ENCODE data around the gene COL18A1. TPM values are rescaled to one million over a fixed set of nuclear protein-coding genes. Genes with fewer than 3 reads are reported as not detected.

The COL18A1 gene
- total RNA-seq, 3 donors from 2014 or later (not counting 1 experiment from before 2014, with no cell fraction given) = 12.3 to 22.3 (median 12.7) TPM

DNA sequence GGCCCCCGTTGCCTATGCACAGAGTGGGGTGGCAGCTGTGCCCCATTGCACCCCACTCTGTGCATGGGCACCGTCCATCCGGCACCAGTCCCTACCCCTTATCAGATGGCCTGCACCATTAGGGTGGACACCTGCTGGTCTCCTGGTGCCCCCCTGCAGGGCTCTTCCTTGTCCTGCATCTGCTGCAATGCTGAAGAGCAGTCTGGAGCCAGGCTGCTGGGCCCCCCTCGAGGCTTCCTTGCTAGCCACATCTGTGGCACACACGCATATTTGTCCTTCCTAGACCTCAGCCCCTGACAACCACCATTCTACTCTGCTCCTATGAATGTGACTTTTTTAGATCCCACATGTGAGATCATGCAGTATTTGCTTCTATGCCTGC, 56.4 kb downstream of the COL18A1 start:
- 82% methylated on average over 5 of the region's 5 CpGs for WGBS (ENCODE audit: insufficient coverage)
- Mint-ChIP-seq H3K4me1 (no peaks in the 10 kb centered on the region), H3K4me3 (no peak overlapping the region), H3K9me3 (no peaks in the 10 kb centered on the region), H3K27me3 (ENCODE audit: low read depth in 2 of 2) (peaks cover 3 to 11% of the 10 kb centered on the region in 2 donors), H3K27ac (no peak overlapping the region), H3K36me3 (no peaks in the 10 kb centered on the region)
- TF ChIP-seq, protein P1, sequence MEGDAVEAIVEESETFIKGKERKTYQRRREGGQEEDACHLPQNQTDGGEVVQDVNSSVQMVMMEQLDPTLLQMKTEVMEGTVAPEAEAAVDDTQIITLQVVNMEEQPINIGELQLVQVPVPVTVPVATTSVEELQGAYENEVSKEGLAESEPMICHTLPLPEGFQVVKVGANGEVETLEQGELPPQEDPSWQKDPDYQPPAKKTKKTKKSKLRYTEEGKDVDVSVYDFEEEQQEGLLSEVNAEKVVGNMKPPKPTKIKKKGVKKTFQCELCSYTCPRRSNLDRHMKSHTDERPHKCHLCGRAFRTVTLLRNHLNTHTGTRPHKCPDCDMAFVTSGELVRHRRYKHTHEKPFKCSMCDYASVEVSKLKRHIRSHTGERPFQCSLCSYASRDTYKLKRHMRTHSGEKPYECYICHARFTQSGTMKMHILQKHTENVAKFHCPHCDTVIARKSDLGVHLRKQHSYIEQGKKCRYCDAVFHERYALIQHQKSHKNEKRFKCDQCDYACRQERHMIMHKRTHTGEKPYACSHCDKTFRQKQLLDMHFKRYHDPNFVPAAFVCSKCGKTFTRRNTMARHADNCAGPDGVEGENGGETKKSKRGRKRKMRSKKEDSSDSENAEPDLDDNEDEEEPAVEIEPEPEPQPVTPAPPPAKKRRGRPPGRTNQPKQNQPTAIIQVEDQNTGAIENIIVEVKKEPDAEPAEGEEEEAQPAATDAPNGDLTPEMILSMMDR (IDR thresholded peaks at IDR 0.05) = no peak
- intact Hi-C loops (cut with micrococcal nuclease) = no loop called here
- Histone ChIP-seq H3K4me3 (ENCODE audit: low read length) (no peak overlapping the region), H3K4me1 (ENCODE audit: control insufficient read depth, insufficient read depth, low read length) (no peaks in the 10 kb centered on the region), H3K36me3 (ENCODE audit: control insufficient read depth, insufficient read depth, low read length) (no peaks in the 10 kb centered on the region), H3K9me3 (ENCODE audit: control insufficient read depth, insufficient read depth, low read length) (no peaks in the 10 kb centered on the region), H3K27me3 (ENCODE audit: control insufficient read depth, insufficient read depth, low read length) (no peaks in the 10 kb centered on the region), H3K27ac (ENCODE audit: low read length) (no peak overlapping the region)
- DNase-seq (no peak), ATAC-seq (no peak)

DNA sequence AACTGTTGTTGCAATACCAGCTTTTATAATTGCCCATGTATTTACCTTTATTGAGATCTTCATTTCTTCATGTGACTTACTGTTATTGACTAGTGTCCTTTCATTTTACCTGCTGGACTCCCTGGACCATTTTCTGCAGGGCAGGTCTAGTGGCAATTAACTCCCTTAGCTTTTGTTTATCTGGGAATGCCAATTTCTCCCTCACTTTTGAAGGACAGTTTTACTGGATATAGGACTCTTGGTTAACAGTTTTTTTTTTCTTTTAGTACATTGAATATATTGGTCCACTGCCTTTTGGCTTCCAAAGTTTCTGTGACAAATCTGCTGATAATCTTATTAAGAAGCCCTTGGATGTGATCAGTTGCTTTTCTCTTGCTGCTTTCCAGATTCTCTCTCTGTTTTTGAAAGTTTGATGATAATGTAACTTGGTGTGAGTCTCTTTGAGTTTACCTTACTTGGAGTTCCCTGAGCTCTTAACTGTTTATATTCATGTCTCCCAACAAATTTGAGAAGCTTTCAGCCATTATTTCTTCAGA, 56.9 kb downstream of the COL18A1 start:
- Histone ChIP-seq H3K27me3 (ENCODE audit: control insufficient read depth, insufficient read depth, low read length) (no peaks in the 10 kb centered on the region), H3K27ac (ENCODE audit: low read length) (no peak overlapping the region), H3K9me3 (ENCODE audit: control insufficient read depth, insufficient read depth, low read length) (no peaks in the 10 kb centered on the region), H3K36me3 (ENCODE audit: control insufficient read depth, insufficient read depth, low read length) (no peaks in the 10 kb centered on the region), H3K4me3 (ENCODE audit: low read length) (no peak overlapping the region), H3K4me1 (ENCODE audit: control insufficient read depth, insufficient read depth, low read length) (no peaks in the 10 kb centered on the region)
- Mint-ChIP-seq H3K36me3 (no peaks in the 10 kb centered on the region), H3K9me3 (no peaks in the 10 kb centered on the region), H3K4me1 (no peaks in the 10 kb centered on the region), H3K4me3 (no peak overlapping the region), H3K27me3 (ENCODE audit: low read depth in 2 of 2) (peaks cover 3 to 11% of the 10 kb centered on the region in 2 donors), H3K27ac (no peak overlapping the region)
- DNase-seq (no peak), ATAC-seq (no peak)
- TF ChIP-seq, protein P1 (IDR thresholded peaks at IDR 0.05) = no peak
- intact Hi-C loops (cut with micrococcal nuclease) = no loop called here

DNA sequence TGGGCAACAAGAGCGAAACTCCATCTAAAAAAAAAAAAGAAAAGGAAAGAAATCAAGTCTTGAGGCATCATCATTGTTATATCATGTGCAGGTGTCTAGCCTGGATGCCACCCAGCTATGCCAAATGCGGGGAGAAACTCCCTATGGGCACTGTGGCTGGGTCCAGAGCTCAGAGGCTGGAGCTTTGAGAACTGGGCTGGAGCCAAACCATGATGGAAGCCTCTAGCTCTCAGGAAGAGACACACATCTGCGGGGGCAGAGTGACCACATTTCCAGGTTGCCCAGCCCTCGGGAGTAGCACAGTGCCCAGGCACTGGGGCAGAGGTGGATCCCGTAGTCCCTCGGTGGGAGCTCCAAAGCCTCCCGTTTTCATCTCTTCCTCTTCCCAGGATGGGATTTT, 58.9 kb downstream of the COL18A1 start:
- Mint-ChIP-seq H3K4me1 (no peaks in the 10 kb centered on the region), H3K4me3 (no peak overlapping the region), H3K27me3 (ENCODE audit: low read depth in 2 of 2) (peaks cover 3 to 11% of the 10 kb centered on the region in 2 donors), H3K27ac (no peak overlapping the region), H3K36me3 (no peaks in the 10 kb centered on the region), H3K9me3 (no peaks in the 10 kb centered on the region)
- Histone ChIP-seq H3K27me3 (ENCODE audit: control insufficient read depth, insufficient read depth, low read length) (no peaks in the 10 kb centered on the region), H3K36me3 (ENCODE audit: control insufficient read depth, insufficient read depth, low read length) (no peaks in the 10 kb centered on the region), H3K4me1 (ENCODE audit: control insufficient read depth, insufficient read depth, low read length) (no peaks in the 10 kb centered on the region), H3K27ac (ENCODE audit: low read length) (no peak overlapping the region), H3K4me3 (ENCODE audit: low read length) (no peak overlapping the region), H3K9me3 (ENCODE audit: control insufficient read depth, insufficient read depth, low read length) (no peaks in the 10 kb centered on the region)
- TF ChIP-seq, protein P1 (IDR thresholded peaks at IDR 0.05) = no peak
- no peak for DNase-seq
- WGBS (ENCODE audit: insufficient coverage) = 85% methylated on average over 4 of the region's 7 CpGs
- intact Hi-C loops (cut with micrococcal nuclease) = no loop called here
- no peak for ATAC-seq

DNA sequence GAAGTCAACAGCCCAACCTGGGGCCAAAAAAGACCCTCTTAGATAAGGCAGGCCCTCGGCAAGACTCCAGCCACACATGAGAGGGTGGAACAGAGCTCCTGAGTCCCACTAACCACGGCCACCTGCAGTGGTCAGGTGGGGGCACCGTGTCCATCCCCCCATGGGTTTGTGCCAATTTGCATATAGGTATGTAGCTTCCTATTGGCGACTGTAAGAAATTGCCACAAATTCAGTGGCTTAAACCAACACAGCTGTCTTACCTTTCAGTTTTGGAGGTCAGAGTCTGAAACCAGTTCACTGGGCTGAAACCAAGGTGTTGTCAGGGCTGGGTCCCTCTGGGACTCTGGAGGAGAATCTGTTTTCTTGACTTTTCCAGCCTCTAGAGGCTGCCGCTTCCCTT, 59.3 kb downstream of the COL18A1 start:
- no peaks in the 10 kb centered on the region for H3K36me3 ChIP-seq (ENCODE audit: control insufficient read depth, insufficient read depth, low read length)
- no peak for ATAC-seq
- intact Hi-C loops (cut with micrococcal nuclease) = no loop called here
- no peaks in the 10 kb centered on the region for H3K27me3 ChIP-seq (ENCODE audit: control insufficient read depth, insufficient read depth, low read length)
- TF ChIP-seq, protein P1 (IDR thresholded peaks at IDR 0.05) = no peak
- H3K9me3 ChIP-seq (ENCODE audit: control insufficient read depth, insufficient read depth, low read length) = no peaks in the 10 kb centered on the region
- no peak overlapping the region for H3K4me3 Mint-ChIP-seq
- H3K36me3 Mint-ChIP-seq = no peaks in the 10 kb centered on the region
- WGBS (ENCODE audit: insufficient coverage) = 84% methylated on average over 5 of the region's 5 CpGs
- no peak overlapping the region for H3K4me3 ChIP-seq (ENCODE audit: low read length)
- H3K27ac ChIP-seq (ENCODE audit: low read length) = no peak overlapping the region
- H3K27me3 Mint-ChIP-seq (ENCODE audit: low read depth in 2 of 2) = peaks cover 3 to 11% of the 10 kb centered on the region in 2 donors
- no peak overlapping the region for H3K27ac Mint-ChIP-seq
- no peak for DNase-seq
- no peaks in the 10 kb centered on the region for H3K9me3 Mint-ChIP-seq
- no peaks in the 10 kb centered on the region for H3K4me1 Mint-ChIP-seq
- no peaks in the 10 kb centered on the region for H3K4me1 ChIP-seq (ENCODE audit: control insufficient read depth, insufficient read depth, low read length)
